ENCODE results near the gene PDHB.
"Not testable (repeated sequence)": the region's sequence is repeated elsewhere in the genome, so short reads cannot be mapped to it uniquely, and the experiment has no call there.

The PDHB gene

DNA sequence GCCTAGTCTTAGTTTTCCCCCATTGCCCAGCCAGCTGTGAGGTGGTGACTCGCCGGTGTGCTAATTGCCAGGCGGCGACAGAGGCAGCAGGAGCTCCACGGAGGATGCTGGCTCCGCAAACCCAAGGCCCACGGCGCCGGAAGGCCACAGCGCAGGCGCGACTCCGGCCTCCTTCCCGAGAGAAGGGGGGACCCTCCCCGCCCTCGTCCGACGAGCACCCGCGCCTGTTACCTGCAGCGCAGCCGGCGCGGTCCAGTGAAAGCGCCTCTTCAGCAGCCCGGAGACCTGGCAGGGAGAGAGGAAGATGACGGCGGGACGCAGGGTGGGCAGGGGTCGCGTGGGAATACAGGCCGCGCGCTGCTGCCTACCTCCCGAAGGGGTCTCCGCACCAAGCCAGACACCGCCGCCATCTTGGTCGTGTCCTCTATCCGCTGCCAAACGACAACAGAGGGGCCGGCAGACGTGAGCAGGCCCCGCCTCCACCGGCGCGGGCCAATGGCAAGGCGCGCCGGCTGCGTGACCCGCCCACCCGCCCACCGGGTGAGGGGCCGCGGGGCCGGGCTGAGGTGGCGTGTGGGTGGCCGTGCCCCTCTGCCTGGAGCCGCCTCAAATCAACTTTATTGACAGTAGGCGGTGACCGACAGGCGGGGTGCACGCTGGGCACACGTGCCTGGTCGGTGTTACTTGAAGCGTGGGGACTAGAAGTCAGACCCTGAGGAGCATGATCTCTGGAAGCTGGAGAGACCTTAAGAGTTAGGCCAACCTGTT, at the start of gene PDHB:
Gene PDHB (minus strand): TSS at position 433 of the 768 bp plus-strand sequence. CDS start 23 bp downstream, at position 410.
- peak; percentile 69 for DNase-seq

DNA sequence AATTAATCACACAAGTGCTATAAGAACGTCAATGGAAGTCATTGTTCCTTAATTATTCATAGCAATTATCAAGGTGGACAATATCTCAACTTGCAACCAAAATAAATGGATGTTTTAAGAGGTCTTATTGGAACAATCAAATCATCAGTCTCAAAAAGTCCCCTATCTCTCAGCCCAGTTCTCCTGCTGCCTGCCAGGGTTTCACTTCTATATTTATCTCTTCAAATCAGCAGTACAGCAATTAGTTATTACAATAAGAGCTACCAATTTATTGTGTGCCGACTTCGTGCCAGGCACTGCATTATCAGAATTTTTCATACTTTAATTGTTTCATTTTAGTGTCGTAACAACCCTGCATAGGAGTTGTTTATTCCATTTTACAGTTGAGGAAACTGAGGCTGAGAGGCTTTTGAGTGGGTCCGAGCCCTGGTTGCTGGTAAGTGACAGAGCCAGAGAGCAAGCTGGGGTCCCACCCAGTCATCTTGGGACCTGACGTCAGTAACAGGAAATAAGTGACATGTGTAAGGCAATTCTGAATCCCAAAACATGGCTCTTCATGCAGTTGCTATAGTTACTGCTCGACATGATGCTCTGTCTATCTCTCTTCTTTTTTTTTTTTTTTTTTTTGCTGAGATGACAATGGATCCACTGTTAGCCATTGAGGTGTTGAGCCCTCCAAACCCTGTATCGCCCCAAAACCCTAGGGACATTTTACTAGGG, 49.4 kb upstream of the PDHB start:
- DNase-seq, result no peak

DNA sequence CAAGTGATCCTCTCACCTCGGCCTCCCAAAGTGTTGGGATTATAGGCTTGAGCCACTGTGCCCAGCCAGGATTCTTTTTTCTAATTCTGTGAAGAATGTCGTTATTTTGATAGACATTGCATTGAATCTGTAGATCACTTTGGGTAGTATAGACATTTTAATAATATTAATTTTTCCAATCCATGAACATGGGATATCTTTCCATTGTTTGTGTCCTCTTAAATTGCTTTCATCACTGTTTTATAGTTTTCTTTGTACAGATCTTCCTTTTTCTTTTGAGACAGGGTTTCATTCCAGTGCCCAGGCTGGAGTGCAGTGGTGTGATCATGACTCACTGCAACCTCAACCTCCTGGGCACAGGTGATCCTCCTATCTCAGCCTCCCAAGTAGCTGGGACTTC, 46.7 kb upstream of the PDHB start:
- no peak for DNase-seq

DNA sequence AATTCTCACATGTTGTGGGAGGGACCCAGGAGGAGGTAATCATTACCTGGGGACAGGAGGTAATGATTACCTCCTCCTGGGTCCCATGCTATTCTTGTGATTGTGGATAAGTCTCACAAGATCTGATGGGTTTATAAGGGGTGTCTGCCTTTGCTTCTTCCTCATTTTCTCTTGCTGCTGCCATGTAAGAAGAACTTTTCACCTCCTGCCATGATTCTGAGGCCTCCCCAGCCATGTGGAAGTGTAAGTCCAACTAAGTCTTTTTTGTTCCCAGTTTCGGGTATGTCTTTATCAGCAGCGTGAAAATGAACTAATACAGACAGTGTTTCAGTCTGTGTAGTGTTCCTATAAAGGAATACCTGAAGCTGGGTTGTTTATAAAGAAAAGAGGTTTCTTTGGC, 45.1 kb upstream of the PDHB start:
- no peak for DNase-seq

DNA sequence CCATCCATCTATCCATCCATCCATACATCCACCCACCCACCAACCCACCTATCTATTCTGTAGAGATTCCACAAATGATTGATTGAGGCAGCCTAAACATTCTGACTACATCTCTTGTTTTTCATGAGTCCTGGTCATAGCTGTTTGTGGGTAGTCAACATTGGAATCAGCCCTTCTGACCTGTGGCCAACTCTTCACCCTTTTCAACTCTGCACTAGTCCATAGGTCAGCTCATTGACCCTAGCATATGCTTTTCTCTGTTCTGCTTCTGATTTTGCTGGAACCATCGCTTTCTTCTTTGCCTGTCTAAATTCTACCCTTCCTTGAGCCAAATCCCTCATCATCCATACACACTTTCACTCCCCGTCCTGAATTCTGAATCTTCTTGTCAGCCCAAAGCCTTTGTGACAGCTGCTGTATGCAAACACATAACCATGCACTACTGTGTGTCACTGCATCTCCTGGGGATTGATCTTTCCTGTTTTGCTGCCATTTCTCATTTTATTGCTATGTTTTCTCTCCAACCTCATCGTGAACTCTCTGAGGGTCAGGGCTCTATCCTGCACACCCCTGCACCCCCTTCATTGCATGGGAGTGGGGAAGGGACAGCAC, 41.4 kb upstream of the PDHB start:
- DNase-seq, result no peak

DNA sequence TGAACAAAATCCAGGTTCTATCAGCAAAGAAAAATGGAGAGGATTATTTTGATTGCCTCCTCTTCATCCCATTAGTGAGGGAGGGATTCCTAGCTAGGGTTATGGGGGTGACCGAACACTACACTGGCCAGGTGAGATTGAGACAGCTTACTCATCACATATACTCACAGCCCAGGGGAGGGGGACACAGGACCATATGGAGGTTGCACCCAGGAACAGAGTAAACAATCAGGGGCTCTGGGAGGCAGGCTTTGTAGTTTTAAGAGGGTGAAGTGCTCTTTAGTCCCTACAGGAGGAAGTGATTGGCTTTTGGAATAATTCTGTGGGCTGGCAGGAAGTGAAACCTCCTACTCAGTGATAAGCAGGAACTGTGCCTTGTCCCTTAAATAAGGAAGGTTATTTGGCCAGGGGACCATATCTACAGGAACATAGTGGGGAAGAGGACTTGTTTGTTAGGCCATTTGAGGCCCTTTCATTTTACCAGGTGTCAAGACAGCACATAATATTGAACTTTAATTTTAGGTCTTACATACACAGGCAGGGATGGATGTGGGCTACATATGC, 40.8 kb upstream of the PDHB start:
- no peak for DNase-seq

DNA sequence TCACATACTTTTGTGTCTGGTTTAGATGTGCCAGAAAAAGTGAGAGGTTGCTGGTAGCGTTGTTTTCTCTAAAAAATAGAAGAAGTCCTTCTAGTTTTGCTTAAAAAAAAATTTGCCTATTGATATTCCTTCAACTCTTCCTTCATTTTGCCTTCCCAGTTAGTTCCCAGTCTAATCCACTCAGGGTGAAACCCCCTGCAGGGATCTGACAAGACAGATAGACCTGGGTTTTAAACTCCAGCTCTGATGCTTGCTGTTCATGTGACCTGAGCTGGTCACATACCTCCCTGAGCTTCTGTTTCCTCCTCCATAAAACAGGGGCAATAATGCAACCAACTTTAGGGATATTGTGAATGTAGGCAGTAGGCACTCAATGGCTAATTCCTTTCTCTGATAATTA, 39.6 kb upstream of the PDHB start:
- no peak for DNase-seq

DNA sequence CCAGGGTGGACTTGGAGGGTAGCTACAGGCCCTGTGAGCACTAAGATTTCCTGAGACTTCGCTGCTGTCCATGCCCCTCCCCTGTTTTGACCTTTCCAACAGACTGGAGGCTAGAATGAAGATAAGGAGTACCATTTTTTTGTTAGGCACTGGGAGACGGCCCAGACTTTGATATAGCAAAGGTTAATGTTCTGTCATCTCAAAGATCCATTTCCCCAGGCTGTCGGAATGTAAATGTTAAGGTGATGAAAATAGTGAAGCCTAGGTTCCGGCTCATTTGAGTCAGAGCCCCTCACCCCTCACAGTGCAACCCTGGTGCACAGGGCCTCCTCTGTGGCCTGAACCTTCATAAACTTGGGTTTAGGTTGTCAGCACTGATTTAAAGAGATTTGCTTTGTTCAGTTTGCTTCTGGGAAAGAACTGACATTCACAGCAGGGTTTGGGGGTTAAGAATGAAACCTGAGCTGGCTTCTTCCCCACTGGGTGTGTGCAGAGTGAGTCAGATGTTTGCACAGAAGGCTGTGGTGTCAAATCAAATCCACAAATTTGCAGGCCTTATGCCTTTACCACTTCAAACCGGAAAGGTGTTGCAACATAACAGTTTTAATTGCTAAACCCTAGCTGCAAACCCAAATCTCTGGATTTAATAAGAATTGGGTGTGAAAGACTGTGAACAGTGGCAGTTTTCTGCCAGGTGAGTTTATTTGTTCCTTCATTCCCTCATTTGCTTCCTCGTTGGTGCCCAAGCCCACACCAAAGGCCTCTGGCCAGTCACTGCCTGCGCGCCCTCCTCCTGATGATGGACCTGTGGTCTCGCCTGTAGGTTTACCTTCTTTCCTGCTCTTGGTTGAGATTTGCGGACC, 37.6 kb upstream of the PDHB start:
- DNase-seq, result no peak

DNA sequence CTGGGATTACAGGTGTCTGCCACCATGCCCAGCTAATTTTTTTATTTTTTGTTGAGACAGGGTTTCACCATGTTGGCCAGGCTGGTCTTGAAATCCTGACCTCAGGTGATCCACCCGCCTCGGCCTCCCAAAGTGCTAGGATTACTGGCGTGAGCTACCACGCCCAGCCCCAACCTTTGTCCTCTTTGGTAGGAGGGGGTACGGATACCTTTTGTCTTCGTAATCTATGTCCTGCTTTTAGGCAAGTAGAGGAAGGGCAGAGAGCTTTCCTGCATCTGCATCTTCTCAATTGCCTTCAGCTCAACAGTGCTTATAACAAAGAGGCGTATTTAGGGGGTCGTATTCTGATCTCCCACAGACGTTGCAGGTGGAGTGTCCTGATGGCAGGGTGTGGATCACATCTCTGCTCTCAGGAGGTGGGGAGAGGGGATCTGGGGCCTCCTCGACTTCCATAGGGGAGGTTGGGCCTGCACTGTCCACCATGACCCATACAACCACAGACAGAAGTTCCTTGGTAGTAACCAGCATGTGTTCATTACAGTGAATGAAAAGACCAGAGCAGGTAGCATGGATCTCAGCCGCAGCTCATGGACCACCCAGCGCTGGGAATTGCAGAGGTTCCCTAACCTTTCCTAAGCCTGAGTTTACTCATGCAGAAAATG, 36.9 kb upstream of the PDHB start:
- no peak for DNase-seq

DNA sequence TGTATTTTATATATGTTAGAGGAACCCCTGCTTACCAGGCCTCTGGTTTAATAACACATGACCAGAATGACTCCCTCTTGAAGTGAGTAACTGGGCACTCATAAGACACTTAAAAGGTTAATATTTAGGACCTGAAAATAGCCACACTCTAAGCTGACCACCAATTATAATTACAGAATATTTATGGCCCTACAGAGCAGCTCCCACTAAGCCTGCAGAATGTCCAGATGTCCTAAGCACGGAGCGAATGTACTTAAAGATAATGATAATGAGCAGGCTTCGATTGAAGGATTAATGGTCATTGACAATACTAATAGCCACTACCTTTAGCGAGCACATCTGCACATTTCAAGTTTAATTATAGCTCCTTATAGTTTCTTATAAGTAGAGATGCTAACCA, 35.5 kb upstream of the PDHB start:
- DNase-seq, result no peak

DNA sequence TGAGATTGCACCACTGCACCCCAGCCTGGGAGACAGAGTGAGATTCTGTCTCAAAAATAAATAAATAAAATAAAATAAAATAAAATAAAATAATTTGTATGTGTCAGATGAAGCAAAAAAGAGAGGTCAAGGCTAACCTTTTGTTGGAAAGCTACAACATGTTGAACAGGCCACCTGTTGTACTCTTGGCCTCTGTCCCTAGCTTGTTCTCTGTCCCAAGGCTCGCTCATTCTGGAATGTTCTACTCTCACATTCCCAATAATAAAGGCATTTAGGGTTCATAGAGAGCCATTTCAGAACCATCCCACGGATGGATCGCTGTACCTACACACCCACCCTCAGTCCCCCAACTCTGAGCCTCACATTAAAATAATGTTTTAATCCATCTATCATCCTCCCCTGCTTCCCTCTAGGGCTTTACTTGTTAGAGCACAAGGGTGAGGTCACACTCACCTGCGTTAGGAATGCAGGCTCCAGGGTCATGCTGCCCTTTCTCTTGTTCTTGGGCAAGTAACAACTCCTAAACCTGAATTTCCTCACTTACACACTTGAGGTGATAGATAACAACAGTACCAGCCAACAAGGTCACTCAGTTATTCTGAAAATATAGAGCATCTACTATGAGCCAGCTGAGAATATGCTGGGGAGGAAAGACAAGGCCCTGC, 33.4 kb upstream of the PDHB start:
- DNase-seq, result no peak

DNA sequence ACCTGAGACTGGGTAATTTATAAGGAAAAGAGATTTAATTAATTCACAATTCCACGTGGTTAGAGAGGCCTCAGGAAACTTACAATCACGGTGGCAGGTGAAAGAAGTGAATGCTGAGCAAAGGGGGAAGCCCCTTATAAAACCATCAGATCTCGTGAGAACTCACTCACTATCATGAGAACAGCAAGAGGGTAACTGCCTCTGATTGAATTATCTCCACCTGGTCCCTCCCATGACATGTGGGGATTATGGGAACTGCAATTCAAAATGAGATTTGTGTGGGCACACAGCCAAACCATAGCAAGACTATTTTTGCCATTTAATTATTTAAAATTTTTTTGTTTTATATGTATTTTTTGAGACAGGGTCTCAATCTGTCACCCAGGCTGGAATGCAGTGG, 31.2 kb upstream of the PDHB start:
- no peak for DNase-seq

DNA sequence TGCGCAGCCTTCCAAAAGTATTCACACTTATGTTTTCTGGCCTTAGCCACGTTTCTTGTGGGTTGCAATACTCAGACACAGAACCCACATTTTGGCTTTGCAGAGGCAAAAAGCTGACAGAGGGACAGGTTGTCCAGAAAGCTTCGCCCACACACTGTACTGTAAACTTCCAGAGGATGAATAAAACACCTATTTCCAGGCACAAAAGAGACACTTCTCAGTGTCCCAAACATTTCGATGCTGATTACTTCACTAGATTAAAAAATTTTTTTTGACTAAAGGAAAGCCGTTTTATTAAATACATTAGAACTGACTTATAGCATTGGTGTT, 30.3 kb upstream of the PDHB start:
- DNase-seq, result no peak

DNA sequence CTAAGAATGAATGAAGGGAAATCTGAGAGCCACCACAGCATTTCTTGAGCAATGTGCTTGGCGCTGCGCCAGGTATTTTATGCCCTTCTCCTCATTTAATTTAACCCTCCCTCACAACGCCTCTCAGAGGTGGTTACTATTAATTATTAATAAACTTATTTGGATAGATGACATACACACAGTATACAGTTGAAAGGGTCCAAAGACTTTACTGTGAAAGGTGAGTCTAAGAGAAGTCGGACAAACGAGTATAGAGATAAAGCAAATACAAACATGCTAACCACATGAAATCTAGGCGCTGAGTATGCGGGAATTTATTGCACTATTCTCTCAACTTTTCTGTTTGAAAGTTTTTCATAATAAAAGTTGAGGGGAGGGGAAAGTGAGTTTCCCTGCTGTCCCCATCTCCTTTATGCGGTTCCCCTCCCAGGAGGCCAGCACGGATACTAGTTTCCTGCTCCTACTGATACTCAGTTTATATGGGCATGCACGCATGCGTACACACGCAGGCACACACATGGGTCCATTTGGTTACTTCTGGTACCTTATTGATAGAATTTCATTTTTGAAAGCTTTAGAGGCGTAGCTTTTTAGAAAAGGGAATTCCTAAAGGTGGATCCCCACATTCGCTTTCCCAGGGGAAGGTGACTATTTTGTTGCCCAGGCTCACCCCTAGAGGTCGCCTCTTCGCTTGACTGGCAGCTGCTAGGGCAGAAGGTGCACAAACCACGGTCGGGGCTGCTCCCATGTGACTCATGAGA, 29.7 kb upstream of the PDHB start:
- DNase-seq, result peak; percentile 12

DNA sequence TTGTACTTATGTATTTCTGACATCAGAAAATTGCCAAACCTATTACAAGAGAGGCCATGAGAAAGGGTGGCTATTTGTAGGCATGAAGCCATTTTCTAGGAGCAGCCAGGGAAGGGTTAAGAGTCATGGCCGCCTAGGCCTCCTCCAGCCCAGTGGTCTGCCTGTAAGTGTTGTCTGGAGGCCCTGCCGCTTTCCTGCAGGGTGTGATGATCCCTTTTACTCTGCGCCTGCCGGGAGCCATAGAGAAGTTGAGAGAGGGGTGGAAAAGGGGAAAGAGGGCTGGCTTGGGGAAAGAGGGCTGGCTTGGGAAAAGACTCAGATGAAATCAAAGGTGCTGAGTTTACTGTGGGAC, 29.2 kb upstream of the PDHB start:
- DNase-seq, result no peak

DNA sequence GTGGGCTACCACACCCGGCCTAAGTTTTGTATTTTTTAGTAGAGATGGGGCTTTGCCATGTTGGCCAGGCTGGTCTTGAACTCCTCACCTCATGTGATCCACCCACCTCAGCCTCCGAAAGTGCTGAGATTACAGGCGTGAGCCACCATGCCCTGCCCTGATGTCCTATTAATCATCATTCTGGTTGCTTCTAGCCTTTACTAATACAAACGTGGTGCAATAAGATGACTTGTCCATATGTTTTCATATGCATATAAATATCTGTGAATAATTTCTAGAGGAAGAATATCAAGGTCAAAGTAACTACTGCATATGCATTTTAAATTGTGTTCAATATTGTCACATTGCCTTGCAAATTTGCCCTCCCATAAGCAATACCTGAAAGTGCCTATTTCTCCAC, 25.5 kb upstream of the PDHB start:
- DNase-seq, result no peak

DNA sequence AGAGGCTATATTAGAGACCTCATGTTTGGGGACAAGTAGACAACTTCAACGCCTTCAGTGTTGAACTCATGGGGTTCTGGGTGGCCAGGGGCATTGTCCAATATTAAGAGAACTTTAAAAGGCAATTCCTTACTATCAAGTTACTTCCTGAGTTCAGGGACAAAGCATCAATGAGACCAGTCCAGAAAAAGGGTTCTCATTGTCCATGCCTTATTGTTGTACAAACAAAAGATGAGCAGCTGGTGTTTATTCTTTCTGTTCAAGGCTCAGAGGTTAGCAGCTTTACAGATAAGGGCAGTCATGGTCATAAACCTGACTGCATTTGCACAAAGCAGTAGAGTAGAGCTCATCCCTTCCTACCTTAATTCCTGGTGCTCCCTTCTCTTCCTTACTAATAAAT, 18.5 kb upstream of the PDHB start:
- DNase-seq, result no peak

DNA sequence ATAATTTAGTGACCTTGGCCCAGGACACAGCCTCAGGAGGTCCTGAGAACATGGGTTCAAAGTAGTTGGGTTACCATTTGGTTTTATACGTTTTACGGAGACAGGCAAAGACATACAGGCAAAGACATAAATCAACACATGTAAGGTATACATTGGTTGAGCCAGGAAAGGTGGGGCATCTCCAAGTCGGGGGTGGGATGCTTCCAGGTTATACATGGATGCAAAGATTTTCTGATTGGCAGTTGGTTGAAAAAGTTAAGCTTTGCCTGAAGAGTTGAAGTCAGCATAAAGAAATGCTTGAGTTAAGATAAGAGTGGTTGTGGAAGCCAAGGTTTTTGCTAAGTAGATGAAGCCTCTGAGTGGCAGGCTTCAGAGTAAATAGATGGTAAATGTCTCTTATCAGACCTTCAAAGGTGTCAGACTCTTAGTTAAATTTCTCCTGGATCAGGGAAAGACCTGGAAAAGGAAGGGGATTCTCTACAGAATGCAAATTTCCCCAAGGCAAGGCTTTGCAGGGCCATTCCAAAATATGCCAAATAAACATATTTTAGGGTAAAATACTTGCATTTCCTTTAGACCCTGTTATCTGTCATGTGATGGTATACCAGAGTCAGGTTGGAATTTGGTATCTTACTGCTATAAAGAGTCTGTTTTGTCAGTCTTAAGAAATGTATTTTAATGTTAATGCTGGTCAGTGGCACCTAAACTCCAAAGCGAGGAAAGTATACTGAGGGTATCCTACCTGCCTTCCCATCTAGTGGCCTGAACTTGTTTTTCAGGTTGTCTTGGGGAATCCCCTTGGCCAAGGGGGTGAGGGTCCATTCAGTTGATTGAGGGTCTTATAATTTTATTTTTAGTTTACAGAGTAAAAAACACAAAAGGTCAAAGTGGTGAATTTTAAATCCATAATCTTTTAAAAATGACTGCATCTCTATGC, 8.2 kb upstream of the PDHB start:
- DNase-seq, result no peak

DNA sequence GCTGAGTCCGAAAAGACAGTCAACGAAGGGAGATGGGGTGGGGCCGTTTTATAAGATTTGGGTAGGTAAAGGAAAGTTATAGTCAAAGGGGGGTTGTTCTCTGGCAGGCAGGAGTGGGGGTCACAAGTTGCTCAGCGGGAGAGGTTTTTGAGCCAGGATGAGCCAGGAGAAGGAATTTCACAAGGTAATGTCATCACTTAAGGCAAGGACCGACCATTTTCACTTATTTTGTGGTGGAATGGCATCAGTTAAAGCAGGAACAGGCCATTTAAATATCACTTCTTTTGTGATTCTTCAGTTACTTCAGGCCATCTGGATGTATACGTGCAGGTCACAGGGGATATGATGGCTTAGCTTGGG, 7.3 kb upstream of the PDHB start:
- not testable (repeated sequence) for DNase-seq

DNA sequence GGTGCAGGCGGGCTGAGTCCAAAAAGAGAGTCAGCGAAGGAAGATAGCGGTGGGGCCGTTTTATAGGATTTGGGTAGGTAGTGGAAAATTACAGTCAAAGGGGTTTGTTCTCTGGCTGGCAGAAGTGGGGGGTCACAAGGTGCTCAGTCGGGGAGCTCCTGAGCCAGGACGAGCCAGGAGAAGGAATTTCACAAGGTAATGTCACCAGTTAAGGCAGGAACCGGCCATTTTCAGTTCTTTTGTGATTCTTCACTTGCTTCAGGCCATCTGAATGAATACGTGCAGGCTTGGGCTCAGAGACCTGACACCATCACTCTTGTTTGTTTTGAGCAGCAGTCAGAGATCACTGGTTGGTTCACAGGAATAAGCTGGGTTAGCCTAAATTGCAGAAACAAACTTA, 3.6 kb upstream of the PDHB start:
- not testable (repeated sequence) for DNase-seq
